ENCODE measurements around the gene EGLN2.
"Not testable (repeated sequence)": the region's sequence is repeated elsewhere in the genome, so short reads cannot be mapped to it uniquely, and the experiment has no call there.

Gene EGLN2

GRCh38 chr19:40819479-40820234 is 20.7 kb downstream of the EGLN2 start:
- DNase-seq, result not testable (repeated sequence)

GRCh38 chr19:40822161-40822560 is 23.2 kb downstream of the EGLN2 start:
- DNase-seq, result no peak

DNA sequence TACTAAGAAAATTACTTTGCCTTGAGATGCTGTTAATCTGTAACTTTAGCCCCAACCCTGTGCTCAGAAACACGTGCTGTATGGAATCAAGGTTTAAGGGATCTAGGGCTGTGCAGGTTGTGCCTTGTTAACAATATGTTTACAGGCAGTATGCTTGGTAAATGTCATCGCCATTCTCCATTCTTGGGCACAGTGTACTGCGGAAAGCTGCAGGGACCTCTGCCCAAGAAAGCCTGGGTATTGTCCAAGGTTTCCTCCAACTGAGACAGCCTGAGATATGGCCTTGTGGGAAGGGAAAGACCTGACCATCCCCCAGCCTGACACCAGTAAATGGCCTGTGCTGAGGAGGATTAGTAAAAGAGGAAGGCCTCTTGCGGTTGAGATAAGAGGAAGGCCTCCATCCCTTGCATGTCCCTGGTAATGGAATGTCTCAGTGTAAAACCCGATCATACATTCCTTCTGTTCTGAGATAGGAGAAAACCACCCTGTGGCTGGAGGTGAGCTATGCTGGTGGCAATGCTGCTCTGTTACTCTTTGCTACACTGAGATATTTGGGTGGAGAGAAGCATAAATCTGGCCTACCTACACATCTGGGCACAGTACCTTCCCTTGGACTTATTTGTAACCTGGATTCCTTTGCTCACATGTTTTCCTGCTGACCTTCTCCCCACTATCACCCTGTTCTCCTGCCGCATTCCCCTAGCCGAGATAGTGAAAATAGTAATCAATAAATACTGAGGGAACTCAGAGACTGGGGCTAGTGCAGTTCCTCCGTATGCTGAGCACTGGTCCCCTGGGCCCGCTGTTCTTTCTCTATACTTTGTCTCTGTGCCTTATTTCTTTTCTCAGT is 23.9 kb downstream of the EGLN2 start:
- peak; percentile 86 for DNase-seq

- peak; percentile 18 for DNase-seq
Measured at GRCh38 chr19:40824916-40825315, 25.9 kb downstream of the EGLN2 start.

- not testable (repeated sequence) for DNase-seq
Measured at GRCh38 chr19:40825460-40826095, 26.6 kb downstream of the EGLN2 start.

GRCh38 chr19:40826312-40826698 is 27.3 kb downstream of the EGLN2 start:
- DNase-seq, result not testable (repeated sequence)

- peak; percentile 42 for DNase-seq
Measured at GRCh38 chr19:40826699-40827385, 27.9 kb downstream of the EGLN2 start.

DNA sequence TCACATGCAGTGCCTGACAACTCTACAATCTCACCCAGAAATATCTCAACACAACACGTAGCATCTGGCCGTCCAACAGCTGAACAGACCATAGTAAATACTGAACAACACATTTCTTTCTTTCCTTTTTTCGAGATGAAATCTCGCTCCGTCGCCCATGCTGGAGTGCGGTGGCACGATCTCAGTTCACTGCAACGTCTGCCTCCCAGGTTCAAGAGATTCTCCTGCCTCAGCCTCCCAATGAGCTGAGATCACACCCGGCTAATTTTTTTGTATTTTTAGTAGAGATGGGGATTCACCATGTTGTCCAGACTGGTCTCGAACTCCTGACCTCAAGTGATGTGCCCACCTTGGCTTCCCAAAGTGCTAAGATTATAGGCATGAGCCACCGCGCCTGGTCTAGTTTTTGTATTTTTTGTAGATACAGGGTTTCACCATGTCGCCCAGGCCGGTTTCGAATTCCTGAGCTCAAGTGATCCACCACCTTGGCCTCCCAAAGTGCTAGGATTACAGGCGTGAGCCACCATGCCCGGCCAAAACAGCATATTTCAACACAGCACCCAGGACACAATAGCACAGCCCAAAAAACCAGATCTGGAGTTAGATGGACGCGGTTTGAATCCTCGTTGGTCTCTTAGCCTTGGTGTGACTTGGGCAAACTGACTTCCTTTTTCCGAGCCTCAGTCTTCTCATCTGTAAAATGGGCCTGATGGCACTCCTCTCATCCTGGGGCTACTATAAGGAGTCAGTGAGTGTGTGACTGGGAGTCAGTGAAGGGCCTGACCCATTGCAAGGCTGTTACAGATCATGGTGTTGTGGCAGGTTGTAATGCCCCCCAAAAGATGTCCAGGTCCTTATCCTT is 28.6 kb downstream of the EGLN2 start:
- DNase-seq, result peak; percentile 38

DNA sequence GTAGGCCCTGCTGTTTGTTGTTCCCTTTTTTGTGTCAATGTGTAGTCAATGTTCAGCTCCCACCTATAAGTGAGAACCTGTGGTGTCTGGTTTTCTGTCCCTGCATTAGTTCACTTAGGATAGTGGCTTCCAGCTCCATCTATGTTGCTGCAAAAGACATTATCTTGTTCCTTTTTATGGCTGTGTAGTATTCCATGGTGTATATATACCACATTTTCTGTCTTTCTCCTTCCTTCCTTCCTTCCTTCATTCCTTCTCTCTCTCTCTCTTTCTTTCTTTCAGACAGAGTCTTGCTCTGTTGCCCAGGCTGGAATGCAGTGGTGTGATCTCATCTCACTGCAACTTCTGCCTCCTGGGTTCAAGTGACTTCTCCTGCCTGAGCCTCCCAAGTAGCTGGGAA is 30.2 kb downstream of the EGLN2 start:
- no peak for DNase-seq

DNA sequence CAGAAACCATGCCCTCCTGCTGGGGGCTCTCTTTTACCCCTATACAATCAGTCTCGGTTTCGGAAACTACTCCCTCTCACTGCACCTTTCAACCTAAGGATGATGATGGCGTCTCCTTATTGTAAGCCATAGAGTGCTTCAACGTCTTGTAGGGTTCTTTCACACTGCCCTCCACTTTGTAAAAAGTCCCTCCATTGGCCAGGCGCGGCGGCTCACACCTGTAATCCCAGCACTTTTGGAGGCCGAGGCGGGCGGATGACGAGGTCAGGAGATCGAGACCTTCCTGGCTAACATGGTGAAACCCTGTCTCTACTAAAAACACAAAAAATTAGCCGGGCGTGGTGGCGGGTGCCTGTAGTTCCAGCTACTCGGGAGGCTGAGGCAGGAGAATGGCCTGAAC is 31.8 kb downstream of the EGLN2 start:
- not testable (repeated sequence) for DNase-seq

DNA sequence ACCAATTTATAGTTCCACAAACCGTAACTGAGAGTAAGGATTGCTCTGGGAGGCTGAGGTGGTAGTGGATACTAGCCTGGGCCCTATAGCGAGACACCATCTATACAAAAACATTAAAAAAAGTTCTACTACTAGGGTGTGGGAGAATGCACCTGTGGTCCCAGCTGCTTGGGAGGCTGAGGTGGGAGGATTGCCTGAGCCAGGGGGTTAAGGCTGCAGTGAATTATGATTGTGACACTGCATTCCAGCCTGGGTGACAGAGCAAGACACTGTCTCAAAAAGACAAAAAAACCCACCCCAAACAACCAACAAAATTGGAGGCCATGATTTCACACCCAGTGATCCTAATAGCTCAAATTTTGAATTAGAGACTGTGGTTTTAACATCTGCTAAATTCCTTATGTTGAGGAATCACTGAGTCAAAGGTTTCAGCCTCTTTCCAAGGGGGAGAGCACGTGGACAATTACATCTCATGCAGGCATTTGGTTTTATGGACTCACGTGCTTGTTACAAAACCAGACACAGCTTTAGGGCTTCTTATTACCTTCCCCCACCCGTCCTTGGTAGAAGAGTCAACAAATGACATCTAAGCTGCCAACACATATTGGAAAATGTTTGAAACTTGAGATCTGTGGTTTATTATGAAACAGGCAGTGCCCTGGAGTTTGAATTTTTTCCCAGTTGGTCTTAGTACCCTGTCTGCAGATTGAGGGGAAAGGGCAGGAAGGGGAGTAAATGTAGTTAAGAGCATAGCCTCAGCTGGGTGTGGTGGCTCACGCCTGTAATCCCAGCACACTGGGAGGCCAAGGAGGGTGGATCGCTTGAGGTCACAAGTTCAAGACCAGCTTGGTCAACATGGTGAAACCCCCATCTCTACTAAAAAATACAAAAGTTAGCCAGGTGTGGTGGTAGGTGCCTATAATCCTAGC is 32.8 kb downstream of the EGLN2 start:
- DNase-seq, result peak; percentile 54

DNA sequence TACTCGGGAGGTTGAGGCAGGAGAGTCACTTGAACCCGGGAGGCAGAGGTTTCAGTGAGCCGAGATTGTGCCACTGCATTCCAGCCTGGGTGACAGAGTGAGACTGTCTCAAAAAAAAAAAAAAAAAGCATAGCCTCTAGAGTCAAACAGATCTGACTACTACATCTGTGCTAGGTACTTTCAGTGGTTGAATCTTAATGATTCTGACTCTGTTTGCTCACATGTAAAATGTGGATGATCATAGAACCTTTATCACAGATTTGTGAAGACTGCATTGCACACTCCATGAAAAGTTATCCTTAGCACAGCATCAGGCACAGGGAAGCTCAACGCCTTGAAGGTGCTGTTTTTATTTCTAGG is 33.4 kb downstream of the EGLN2 start:
- not testable (repeated sequence) for DNase-seq

DNA sequence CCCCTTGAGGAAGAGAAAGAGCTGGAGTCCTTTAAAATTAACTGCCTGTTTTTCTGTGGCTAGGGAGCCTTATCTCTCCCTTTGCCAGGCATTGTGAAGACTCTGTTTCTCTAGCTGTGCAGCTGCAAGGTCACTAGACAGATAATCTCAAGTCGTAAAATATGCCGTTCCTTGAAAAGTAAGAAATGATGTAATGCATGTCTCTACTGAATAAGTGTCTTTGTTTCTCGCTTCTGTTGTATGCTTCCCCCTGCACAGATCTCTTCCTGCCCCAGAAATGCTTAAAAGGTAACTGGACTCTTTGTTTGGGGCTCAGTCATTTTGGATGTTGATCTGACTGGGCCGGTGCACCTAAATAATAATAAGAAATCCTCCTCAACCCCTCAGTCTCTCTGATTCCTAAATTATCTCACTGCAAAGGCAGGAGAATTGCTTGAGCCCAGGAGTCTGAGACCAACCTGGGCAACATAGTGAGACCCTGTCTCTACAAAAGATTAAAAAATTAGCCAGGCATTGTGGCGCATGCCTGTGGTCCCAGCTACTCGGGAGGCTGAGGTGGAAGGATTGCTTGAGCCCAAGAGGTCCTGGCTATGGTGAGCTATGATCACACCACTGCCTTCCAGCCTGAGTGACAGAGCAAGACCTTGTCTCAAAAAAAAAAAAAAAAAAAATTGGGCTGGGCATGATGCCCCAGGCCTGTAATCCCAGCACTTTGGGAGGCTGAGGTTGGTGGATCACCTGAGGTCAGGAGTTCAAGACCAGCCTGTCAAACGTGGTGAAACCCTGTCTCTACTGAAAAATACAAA is 34.9 kb downstream of the EGLN2 start:
- peak; percentile 25 for DNase-seq

- DNase-seq, result no peak
Measured at GRCh38 chr19:40836754-40837429, 37.9 kb downstream of the EGLN2 start.

DNA sequence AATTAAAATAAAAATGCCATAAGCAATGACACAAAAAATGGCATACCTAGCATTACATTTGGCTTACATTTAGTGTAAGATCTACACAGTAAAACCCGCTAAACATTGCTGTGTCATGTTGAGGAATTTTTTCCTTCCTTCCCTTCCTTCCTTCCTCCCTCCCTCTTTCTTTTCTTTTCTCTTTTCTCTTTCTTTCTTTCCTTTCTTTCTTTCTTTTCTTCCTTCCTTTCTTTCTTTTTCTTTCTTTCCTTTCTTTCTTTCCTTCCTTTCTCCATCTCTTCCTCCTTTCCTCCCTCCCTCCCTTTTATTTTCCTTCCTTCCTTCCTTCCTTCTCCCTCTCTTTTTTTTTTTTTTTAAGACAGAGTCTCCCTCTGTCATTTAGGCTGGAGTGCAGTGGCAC is 39.5 kb downstream of the EGLN2 start:
- DNase-seq, result not testable (repeated sequence)

DNA sequence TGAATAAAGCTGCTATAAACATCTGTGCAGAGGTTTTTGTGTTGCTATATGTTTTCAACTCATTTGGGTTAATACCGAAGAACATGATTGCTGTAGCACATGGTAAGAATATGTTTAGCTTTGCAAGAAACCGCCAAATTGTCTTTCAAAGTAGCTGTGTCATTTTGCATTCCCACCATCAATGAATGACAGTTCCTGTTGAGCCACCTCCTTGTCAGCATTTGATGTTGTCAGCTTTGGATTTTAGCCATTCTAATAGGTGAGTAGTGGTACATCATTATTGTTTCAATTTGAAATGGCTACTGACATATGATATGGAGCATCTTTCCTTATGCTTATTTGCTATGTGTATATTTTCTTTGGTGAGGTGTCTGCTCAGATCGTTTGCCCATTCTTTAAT is 43.0 kb downstream of the EGLN2 start:
- DNase-seq, result not testable (repeated sequence)

DNA sequence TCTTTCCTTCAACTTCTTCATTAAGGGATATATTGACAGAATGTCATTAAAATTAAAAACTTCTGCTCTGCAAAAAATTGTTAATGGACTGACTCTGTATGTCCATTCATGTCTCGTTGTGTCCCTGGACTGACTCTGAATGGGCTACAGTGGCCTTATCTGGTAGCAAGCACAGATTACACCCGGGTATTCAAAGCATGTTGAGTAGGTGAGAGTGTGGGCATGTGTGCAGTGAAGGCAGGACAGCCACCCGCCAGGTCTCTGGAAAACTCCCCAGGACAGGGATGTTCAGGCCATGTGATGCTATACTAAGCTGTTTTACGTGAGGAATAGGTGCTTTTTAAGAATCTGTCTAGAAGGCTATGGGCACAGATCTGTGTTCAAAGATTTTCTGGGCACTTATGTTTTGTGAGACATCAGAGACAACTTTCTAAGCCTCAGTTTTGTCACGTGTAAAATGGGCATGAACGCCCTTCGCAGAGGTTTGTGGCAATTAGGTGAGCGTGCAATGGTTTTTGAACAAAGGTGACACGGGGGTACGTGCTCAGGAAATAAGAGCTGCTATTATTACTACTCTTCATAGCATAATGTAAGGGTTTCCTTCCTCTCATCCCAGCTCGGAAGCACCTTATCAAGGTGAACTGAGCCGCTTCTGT is 44.1 kb downstream of the EGLN2 start:
- DNase-seq, result not testable (repeated sequence)

GRCh38 chr19:40843653-40844052 is 44.7 kb downstream of the EGLN2 start:
- not testable (repeated sequence) for DNase-seq

GRCh38 chr19:40846722-40847121 is 47.7 kb downstream of the EGLN2 start:
- not testable (repeated sequence) for DNase-seq

All from islet precursor cell (in vitro differentiated cells).